Measurements from ENCODE around the gene CEP170B.
"Not testable (repeated sequence)": the region's sequence is repeated elsewhere in the genome, so short reads cannot be mapped to it uniquely, and the experiment has no call there.

Gene CEP170B

GRCh38 chr14:104892531-104893434, 27.7 kb downstream of the CEP170B start:
- DNase-seq = no peak

DNA sequence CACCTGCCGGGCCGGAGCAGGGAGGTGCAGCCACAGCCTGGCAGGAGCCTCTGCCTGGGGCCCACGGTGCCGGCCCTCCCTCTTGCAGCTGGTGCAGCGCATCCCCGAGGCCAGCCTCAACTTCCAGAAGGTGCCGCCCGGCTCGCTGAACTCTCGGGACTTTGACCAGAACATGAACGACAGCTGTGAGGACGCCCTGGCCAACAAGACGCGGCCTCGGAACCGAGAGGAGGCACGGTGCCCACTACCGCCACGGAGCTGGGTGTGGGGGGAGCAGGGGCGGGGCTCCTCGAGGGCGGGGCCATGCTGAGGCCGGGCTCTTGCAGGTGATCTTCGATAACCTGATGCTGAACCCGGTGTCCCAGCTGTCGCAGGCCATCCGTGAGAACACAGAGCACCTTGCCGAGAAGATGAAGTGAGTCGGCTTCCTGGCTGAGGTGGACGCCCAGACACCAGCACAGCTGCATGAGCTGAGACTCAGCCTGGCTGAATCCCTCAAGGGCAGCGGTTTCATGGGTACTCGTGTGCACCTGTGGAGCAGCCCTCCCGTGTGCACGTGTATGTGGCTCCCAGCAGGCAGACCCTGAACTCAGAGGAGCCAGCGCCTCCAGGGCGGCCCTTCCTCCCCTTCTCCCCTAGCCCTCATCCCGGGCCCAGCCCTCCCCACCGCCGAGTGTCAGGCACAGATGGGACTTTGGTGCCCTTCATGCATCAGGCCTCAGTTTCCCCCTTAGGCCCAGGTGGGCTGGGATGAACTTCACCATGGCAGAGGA, 28.6 kb downstream of the CEP170B start:
- no peak for DNase-seq

DNA sequence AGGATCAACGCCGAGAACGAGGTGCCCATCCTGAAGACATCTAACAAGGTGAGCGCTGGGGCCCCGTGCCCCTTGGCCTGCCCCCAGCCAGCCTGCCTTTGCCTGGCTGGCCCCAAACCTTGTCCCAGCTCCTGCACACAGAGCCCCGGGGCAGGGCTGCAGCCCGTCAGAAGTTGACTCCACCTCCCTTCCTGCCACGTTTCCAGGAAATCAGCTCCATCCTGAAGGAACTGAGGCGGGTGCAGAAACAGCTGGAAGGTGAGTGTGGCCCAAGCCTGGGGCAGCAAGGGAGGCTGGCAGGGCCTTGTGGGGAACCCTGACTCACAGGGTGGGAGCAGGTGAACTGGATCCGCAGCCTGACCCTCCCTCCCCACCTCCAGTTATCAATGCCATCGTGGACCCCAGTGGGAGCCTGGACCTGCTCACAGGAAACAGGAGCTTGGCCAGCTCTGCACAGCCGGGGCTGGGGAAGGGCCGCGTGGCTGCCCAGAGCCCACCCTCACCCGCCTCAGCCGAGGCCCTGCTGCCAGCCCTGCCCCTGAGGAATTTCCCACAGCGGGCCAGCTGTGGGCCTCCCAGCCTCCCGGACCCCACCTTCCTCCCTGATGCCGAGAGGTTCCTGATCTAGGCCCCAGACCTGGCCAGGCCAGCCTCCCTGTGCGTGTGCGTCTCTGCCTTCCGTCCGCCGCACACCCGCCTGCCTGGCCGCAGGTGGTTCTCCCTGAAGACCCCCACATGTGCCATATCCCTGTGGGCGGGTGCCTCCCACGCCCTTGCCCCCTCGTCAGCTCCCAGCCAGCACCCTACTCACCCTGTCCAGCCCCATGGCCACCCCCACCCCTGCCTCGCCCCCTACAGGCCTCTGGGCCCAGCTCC, 29.5 kb downstream of the CEP170B start:
- DNase-seq = no peak

- no peak for DNase-seq
Measured at GRCh38 chr14:104895207-104895785, 30.2 kb downstream of the CEP170B start.

DNA sequence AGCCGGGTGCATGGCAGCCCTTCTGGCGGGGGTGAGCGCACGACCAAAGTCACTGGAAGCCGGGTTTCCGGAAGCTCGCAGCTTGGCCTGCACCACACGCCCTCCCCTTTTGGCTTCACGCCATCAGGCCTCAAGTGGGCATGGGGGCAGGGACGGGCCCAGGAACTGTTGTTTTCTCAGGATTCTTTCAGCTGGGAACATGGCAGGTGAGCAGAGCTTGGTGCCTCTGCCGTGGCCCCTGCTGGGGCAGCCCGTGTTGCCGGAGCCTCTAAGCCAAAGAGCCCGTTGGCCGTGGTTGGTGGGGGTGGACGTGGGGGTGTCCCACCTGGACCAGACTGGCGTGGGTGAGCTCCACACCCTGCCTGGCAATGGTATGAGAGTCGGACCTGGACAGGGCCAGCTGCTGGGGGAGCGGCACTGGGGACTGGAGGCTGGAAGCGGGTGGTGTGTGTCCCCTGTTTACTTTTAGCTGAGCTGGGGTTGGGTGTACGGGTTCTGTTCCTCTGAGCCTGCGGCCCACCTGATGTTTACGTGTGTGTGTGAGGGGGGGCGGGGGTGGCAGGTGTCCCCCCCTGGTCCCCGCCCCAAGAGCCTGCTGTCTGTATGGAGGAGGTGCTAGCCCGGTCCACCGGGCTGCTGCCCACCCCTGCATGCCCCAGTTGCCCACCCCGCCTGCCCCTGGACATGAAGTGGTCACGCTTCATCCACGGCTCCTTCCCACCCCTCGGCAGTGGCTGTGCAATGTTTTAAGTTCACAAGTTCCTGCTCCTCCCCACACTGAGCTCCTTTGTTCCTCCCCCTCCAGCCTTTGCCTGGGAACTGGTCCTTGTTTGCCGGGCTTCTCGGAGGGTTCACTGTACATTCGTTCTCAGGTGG, 31.0 kb downstream of the CEP170B start:
- DNase-seq = no peak

GRCh38 chr14:104897330-104898194, 32.5 kb downstream of the CEP170B start:
- DNase-seq = no peak

DNA sequence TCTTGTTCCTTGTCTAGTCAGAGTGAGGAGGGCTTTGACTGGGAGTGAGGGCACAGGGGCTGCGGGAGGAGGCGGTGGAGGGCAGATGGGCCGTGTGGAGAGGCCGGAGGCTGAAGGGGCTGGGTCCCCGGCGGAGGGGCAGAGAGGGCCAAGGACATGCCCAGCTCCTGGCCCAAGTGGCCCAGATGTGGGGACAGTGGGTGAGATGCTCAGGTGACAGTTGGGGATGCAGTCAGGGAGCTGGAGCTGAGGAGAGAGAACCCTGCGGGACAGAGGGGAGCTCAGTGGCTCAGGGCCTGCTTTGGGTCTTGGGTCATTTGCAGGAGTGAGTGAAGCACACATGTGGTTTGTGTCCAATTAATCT, 33.1 kb downstream of the CEP170B start:
- DNase-seq = no peak

- no peak for DNase-seq
Measured at GRCh38 chr14:104898870-104899510, 33.9 kb downstream of the CEP170B start.

DNA sequence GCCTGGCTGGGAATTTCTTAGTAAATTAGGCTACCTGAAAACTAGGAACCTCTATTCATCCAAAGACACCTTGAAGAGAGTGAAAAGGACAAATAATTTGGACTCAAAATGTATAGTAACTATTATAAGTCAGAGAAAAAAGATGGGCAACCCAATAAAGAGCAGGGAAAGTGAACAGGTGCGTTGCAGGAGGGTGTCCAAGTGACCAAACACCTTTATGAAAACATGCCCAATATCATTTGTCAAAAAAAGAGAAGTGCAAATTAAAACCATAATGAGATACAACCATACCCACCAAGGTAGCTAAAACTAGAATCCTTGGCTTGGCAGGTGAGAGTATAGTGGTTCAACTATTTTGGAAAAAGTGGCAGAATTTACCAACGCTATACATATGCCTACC, 34.7 kb downstream of the CEP170B start:
- no peak for DNase-seq

GRCh38 chr14:104900639-104901512, 35.8 kb downstream of the CEP170B start:
- DNase-seq = no peak

GRCh38 chr14:104903990-104904389, 38.9 kb downstream of the CEP170B start:
- no peak for DNase-seq

DNA sequence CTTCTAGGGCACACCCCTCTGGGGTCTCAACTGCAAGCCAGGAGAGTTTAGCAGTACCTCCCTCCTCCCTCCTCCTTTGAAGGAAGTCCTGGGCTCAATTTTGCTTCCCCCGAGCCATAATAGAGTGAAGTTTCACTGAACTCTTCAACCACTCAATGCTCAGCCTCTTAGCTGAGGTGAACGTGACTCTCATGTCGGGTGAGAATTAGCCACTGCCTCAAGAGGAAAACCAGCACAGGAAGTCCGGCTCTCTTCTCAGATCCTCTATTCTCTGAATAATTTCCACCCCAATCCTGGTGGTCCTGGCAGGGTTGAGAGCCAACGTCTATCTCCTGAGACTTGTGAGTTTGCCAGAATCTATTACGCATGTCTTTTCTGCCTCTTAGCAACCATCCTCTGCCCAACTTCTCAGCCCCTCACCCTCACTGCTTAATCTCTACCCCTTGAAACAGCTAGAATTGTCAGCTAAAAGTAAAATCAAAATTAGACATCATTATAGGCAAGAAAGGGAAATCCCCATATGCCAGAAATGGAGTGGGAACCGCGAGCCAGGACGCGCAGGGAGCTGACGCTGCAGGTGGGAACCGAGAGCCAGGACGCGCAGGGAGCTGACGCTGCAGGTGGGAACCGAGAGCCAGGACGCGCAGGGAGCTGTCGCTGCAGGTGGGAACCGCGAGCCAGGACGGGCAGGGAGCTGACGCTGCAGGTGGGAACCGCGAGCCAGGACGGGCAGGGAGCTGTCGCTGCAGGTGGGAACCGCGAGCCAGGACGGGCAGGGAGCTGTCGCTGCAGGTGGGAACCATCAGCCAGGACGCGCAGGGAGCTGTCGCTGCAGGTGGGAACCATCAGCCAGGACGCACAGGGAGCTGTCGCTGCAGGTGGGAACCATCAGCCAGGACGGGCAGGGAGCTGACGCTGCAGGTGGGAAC, 39.8 kb downstream of the CEP170B start:
- not testable (repeated sequence) for DNase-seq

DNA sequence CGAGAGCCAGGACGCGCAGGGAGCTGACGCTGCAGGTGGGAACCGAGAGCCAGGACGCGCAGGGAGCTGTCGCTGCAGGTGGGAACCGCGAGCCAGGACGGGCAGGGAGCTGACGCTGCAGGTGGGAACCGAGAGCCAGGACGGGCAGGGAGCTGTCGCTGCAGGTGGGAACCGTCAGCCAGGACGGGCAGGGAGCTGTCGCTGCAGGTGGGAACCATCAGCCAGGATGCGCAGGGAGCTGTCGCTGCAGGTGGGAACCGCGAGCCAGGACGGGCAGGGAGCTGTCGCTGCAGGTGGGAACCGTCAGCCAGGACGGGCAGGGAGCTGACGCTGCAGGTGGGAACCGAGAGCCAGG, 40.5 kb downstream of the CEP170B start:
- DNase-seq = not testable (repeated sequence)

DNA sequence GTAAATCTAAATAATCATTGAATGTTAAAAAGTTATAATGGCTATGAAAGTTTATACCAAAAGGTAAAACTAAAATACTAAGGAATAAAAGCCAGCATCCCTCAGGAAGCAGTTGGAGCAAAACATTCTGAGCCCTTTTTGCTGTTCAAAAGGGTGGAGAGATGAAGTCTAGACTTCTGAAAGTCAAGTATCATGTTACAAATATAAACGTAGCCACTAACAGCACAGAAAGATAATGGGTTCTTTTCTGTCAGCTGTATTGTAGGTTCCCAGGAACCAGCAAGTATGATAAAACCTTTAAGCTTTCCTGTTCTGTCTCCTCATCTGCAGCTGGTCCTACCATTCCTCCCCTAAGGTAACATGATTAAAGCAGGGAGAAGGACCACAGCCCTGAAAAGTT, 43.2 kb downstream of the CEP170B start:
- DNase-seq = no peak

DNA sequence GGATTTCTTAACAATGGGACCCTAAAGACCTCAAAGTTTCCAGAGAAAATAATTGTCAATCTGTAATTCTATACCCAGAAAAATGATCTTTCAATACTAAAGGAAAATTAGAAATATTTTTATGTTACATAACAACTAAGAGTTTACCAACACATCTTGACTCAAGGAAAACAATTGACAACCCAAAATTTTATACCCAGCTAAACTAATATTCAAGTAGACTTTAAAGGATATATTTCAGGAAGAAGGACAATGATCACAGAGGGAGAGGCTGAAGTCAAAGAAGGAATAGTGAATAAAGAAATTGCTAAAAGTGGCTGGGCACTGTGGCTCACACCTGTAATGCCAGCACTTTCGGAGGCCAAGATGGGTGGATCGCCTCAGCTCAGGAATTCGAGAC, 47.0 kb downstream of the CEP170B start:
- no peak for DNase-seq

DNA sequence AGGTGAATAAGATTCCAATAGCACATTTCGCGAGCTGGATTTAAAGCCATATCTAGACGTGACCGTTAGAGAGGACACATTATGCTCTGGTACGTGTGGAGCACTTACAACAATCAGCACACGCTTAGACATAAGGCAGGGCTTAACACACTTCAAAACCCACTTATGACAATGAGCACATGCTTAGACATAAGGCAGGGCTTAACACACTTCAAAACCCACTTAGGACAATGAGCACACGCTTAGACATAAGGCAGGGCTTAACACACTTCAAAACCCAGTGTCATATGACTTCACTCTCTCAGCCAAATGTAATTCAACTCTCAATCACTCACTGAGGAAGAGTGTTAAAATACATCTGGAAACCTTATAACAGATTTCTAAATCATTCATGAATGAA, 48.4 kb downstream of the CEP170B start:
- no peak for DNase-seq

DNA sequence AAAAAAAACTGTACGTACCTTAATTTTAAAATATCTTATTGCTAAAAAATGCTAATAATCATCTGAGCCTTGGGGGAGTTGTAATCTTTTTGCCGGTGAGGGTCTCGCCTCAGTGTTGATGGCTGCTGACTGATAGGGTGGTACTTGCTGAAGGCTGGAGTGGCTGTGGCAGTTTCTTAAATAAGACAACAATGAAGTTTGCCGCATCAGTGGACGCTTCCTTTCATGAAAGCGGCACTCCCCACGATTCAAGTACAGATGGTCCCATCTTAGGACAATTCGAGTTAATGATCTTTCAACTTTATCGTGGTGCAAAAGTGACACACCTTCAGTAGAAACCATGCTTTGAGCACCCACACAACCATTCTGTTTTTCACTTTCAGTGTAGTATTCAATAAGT, 52.0 kb downstream of the CEP170B start:
- no peak for DNase-seq

- no peak for DNase-seq
Measured at GRCh38 chr14:104917993-104918392, 52.9 kb downstream of the CEP170B start.

All from Kasumi-1 (cell line).